Loucy (cell line): Measurements from ENCODE around the gene SYPL1.

Experiments used
- H2AFZ ChIP-seq: fragments of 200-600 bp; sonication (generic); 2 replicates; pipeline ENCODE4 v1.6.0; 2016; ENCODE audit warnings: antibody characterized with exemption, mild to moderate bottlenecking, low read length, moderate library complexity
- H3F3A ChIP-seq: fragments of 200-600 bp; 2 replicates; pipeline ENCODE4 v1.6.0; 2016; ENCODE audit warnings: antibody characterized with exemption, low read depth, mild to moderate bottlenecking
- H3K27me3 ChIP-seq: fragments of 200-600 bp; sonication (generic); 2 replicates; pipeline ENCODE4 v1.6.1; 2014; ENCODE audit warnings: low read length, mild to moderate bottlenecking; ENCODE audit not compliant: insufficient read depth, poor library complexity, severe bottlenecking
- H3K36me3 ChIP-seq: fragments of 200-600 bp; sonication (generic); 2 replicates; pipeline ENCODE4 v1.6.1; 2016; ENCODE audit warnings: low read length; ENCODE audit not compliant: insufficient read depth
- H3K4me1 ChIP-seq: fragments of 200-600 bp; sonication (generic); 2 replicates; pipeline ENCODE4 v1.5.1; 2014; ENCODE audit warnings: low read length, mild to moderate bottlenecking; ENCODE audit not compliant: insufficient read depth, poor library complexity, severe bottlenecking
- H3K4me2 ChIP-seq: fragments of 200-600 bp; sonication (generic); 2 replicates; pipeline ENCODE4 v1.6.0; 2014; ENCODE audit warnings: antibody characterized with exemption, low read length, low read depth, mild to moderate bottlenecking; ENCODE audit not compliant: poor library complexity, severe bottlenecking
- H3K4me3 ChIP-seq: fragments of 200-600 bp; sonication (generic); 2 replicates; pipeline ENCODE4 v1.5.1; 2014; ENCODE audit warnings: low read length, mild to moderate bottlenecking, mixed read lengths; ENCODE audit not compliant: poor library complexity, severe bottlenecking
- H3K79me2 ChIP-seq: fragments of 200-600 bp; sonication (generic); 2 replicates; pipeline ENCODE4 v1.6.1; 2014; ENCODE audit warnings: low read length; ENCODE audit not compliant: insufficient read depth
- H3K9ac ChIP-seq: fragments of 200-600 bp; sonication (generic); 2 replicates; pipeline ENCODE4 v1.6.0; 2014; ENCODE audit warnings: mild to moderate bottlenecking, low read depth, low read length, moderate library complexity; ENCODE audit not compliant: poor library complexity, severe bottlenecking
- H3K9me2 ChIP-seq: fragments of 200-600 bp; sonication (generic); replicated peaks from 2 replicates; pipeline ENCODE4 v1.6.1; 2016; ENCODE audit warnings: low read depth, low read length, mixed read lengths
- H3K9me3 ChIP-seq: fragments of 200-600 bp; sonication (generic); 2 replicates; pipeline ENCODE4 v1.6.1; 2014; ENCODE audit warnings: mild to moderate bottlenecking, antibody characterized with exemption, low read length, low read depth; ENCODE audit not compliant: insufficient read depth
- H4K20me1 ChIP-seq: fragments of 200-600 bp; sonication (generic); 2 replicates; pipeline ENCODE4 v1.6.0; 2014; ENCODE audit warnings: antibody characterized with exemption, low read length, mild to moderate bottlenecking; ENCODE audit not compliant: insufficient read depth, poor library complexity, severe bottlenecking
- CTCF ChIP-seq: fragments of 200-600 bp; sonication (generic); conservative IDR thresholded peaks from 2 replicates; pipeline ENCODE4 v1.5.1; 2014; ENCODE audit warnings: mild to moderate bottlenecking, antibody characterized with exemption, low read length
- EZH2phosphoT487 ChIP-seq: fragments of 200-600 bp; IDR thresholded peaks from 2 replicates; pipeline ENCODE4 v1.6.1; 2018; ENCODE audit warnings: antibody characterized with exemption, mild to moderate bottlenecking, moderate library complexity, borderline replicate concordance

SYPL1 gene

GRCh38 chr7:106049139-106049752, 62.9 kb downstream of the SYPL1 start:
- no peak overlapping the region for H3K4me3 ChIP-seq
- H3K79me2 ChIP-seq, result no peaks in the 10 kb centered on the region

GRCh38 chr7:106048706-106049020, 63.4 kb downstream of the SYPL1 start:
- TF ChIP-seq EZH2phosphoT487 (no peak), CTCF (no peak)
- Histone ChIP-seq H3K9me2 (no peaks in the 10 kb centered on the region), H3K27me3 (peaks cover 42% of the 10 kb centered on the region), H3K4me3 (no peak overlapping the region), H3K4me1 (no peaks in the 10 kb centered on the region), H3F3A (no peaks in the 10 kb centered on the region), H3K79me2 (no peaks in the 10 kb centered on the region), H3K9ac (no peak overlapping the region), H3K9me3 (no peaks in the 10 kb centered on the region), H2AFZ (no peak overlapping the region), H3K4me2 (no peak overlapping the region), H3K36me3 (no peaks in the 10 kb centered on the region), H4K20me1 (no peaks in the 10 kb centered on the region)

More at GRCh38 chr7:106049139-106049752, 62.9 kb downstream of the SYPL1 start:
- Histone ChIP-seq H4K20me1 (no peaks in the 10 kb centered on the region), H3F3A (no peaks in the 10 kb centered on the region), H3K4me2 (no peak overlapping the region), H3K9me3 (no peaks in the 10 kb centered on the region), H3K9ac (no peak overlapping the region), H2AFZ (no peak overlapping the region), H3K4me1 (no peaks in the 10 kb centered on the region), H3K36me3 (no peaks in the 10 kb centered on the region), H3K27me3 (peaks cover 42% of the 10 kb centered on the region), H3K9me2 (no peaks in the 10 kb centered on the region)
- TF ChIP-seq CTCF, result no peak
- no peak for TF ChIP-seq EZH2phosphoT487

- Histone ChIP-seq H3K4me3 (no peak overlapping the region), H3K4me2 (no peak overlapping the region), H3K79me2 (no peaks in the 10 kb centered on the region), H2AFZ (no peak overlapping the region), H3K27me3 (peaks cover 42% of the 10 kb centered on the region), H3K9me2 (no peaks in the 10 kb centered on the region), H3K4me1 (no peaks in the 10 kb centered on the region), H3K9ac (no peak overlapping the region), H3K36me3 (no peaks in the 10 kb centered on the region), H4K20me1 (no peaks in the 10 kb centered on the region), H3K9me3 (no peaks in the 10 kb centered on the region), H3F3A (no peaks in the 10 kb centered on the region)
- TF ChIP-seq EZH2phosphoT487 (no peak), CTCF (no peak)
Observed at GRCh38 chr7:106047818-106048705, 64.0 kb downstream of the SYPL1 start.
